Thoracic aorta (tissue), 2 donors: Measurements from ENCODE around the gene TMEM54. TPM values are rescaled to one million over a fixed set of nuclear protein-coding genes. Genes with fewer than 3 reads are reported as not detected.
A peak's percentile ranks its signal among the peaks of the same experiment; 100 is the strongest.

ENCODE experiments used
- ATAC-seq: fragments of 150-250 bp; one replicate; pipeline ENCODE4 v1.8.0; 2017; ENCODE audit warnings: low read depth; ENCODE audit not compliant: insufficient number of reproducible peaks, low FRiP score
- DNase-seq: peaks from one replicate; pipeline ENCODE4 v3.0.0-alpha.2; 2020; ENCODE audit warnings: low spot score
- H3K27ac ChIP-seq, 2 donors: fragments of 200-600 bp; sonication (generic); 1 replicate in 1 of 2; 2 replicates in 1 of 2; pipeline ENCODE4 v1.5.1; 2016; ENCODE audit warnings: mild to moderate bottlenecking in 2 of 2, moderate library complexity in 2 of 2
- H3K27me3 ChIP-seq: fragments of 200-600 bp; sonication (generic); replicated peaks from 2 replicates; pipeline ENCODE4 v1.6.0; 2016; ENCODE audit warnings: mild to moderate bottlenecking; ENCODE audit not compliant: insufficient read depth
- H3K36me3 ChIP-seq: fragments of 200-600 bp; sonication (generic); one replicate; pipeline ENCODE4 v1.5.1; 2016
- H3K4me1 ChIP-seq, 2 donors: fragments of 200-600 bp; sonication (generic); 1 replicate in 1 of 2; 2 replicates in 1 of 2; pipeline versions ENCODE4 v1.5.1 to v1.6.0; 2016; ENCODE audit warnings: low read depth in 2 of 2, mild to moderate bottlenecking in 1 of 2; ENCODE audit not compliant: control insufficient read depth in 1 of 2
- H3K4me3 ChIP-seq: fragments of 200-600 bp; sonication (generic); 2 replicates; pipeline ENCODE4 v1.5.1; 2016; ENCODE audit warnings: mild to moderate bottlenecking
- H3K9me3 ChIP-seq: fragments of 200-600 bp; sonication (generic); 2 replicates; pipeline ENCODE4 v1.5.1; 2016
- total RNA-seq, 2 donors: library from RNA; depleted of rRNA; stranded (reverse); fragments of >200 nt; gene quantifications; one replicate each; pipeline versions ENCODE4 v1.1.0 to v1.2.3, GENCODE V29; 2016
- TF ChIP-seq, protein P1 (sequence below): fragments of 200-600 bp; sonication (generic); IDR thresholded peaks from one replicate; pipeline ENCODE4 v1.5.1; 2019; ENCODE audit warnings: antibody characterized with exemption

Gene TMEM54
- total RNA-seq, 2 donors from 2014 or later: 28.1 to 56.6 TPM

GRCh38 chr1:32927441-32927840, 26.3 kb upstream of the TMEM54 start:
- Histone ChIP-seq H3K27ac (no peak overlapping the region), H3K4me1 (peaks cover 0 to 7% of the 10 kb centered on the region in 2 donors), H3K9me3 (no peaks in the 10 kb centered on the region), H3K36me3 (no peaks in the 10 kb centered on the region), H3K27me3 (no peaks in the 10 kb centered on the region), H3K4me3 (no peak overlapping the region)
- ATAC-seq: no peak
- TF ChIP-seq, protein P1, sequence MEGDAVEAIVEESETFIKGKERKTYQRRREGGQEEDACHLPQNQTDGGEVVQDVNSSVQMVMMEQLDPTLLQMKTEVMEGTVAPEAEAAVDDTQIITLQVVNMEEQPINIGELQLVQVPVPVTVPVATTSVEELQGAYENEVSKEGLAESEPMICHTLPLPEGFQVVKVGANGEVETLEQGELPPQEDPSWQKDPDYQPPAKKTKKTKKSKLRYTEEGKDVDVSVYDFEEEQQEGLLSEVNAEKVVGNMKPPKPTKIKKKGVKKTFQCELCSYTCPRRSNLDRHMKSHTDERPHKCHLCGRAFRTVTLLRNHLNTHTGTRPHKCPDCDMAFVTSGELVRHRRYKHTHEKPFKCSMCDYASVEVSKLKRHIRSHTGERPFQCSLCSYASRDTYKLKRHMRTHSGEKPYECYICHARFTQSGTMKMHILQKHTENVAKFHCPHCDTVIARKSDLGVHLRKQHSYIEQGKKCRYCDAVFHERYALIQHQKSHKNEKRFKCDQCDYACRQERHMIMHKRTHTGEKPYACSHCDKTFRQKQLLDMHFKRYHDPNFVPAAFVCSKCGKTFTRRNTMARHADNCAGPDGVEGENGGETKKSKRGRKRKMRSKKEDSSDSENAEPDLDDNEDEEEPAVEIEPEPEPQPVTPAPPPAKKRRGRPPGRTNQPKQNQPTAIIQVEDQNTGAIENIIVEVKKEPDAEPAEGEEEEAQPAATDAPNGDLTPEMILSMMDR: no peak
- no peak for DNase-seq

GRCh38 chr1:32926562-32926961, 25.4 kb upstream of the TMEM54 start:
- DNase-seq (no peak), ATAC-seq (no peak)
- Histone ChIP-seq H3K9me3 (no peaks in the 10 kb centered on the region), H3K4me3 (no peak overlapping the region), H3K27ac (no peak overlapping the region), H3K4me1 (peaks cover 0 to 7% of the 10 kb centered on the region in 2 donors), H3K36me3 (no peaks in the 10 kb centered on the region), H3K27me3 (no peaks in the 10 kb centered on the region)
- TF ChIP-seq, protein P1: no peak

DNA sequence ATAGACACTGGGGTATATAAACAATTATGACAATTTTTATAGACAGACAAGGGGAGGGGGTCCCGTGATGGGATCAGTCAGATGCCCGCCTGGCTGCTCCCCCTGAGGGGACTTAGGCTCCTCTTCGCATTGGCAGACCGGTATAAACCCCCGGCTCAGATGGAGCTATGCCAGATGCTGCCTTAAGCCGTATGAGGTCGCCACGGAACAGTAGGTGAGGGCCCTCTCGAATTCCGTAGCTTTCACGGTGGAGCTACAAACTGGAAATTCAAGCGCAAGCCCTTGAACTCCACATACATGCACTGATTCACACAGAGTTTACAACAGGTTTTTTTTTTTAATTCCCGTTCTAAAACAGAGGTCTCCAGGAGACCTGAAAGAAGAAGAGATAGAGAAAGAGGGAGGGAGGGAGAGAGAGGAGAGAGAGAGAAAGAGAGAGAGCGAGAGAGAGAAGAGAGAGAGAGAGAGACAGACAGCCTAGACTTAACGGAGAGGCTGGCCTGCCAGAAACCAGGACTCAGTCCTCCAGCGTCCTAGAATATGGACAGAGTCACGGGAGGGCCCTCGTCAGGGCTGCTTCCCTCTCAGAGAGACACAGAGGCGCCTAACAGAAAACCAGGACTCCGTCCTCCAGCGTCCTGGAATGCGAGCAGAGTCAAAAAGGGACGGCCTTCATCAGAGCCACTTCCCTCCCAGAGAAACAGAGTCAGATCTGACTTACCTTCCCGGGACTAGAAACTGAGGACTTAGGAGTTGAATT, 24.4 kb upstream of the TMEM54 start:
- Histone ChIP-seq H3K4me1 (peaks cover 0 to 16% of the 10 kb centered on the region in 2 donors), H3K9me3 (no peaks in the 10 kb centered on the region), H3K27ac (no peak overlapping the region), H3K36me3 (no peaks in the 10 kb centered on the region), H3K27me3 (no peaks in the 10 kb centered on the region), H3K4me3 (peak overlapping the region; percentile 37)
- TF ChIP-seq, protein P1: no peak
- no peak for ATAC-seq
- DNase-seq: no peak

DNA sequence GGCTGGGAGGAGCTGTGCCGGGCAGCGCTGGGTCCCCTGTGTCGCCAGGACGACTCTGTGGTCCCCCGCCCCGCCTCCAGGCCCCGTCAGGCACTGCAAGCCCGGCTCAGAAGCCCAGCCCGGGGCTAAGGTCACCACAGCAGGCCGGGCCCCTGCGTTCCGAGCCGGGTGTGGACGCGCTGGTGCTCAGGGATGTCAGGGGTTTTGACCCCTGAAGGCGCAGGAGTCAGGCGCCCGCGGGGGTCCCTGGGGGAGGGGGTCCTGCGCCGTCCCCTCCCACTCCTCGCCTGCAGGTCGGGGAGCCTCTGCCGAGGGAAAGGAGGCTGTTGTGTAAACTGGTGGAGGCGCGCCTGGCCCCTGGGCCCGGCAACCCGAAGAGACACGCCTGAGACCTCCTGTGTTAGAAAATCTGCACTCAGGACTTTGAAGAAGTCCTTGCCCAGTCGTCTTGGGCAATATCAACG, 23.7 kb upstream of the TMEM54 start:
- TF ChIP-seq, protein P1: no peak
- no peak for ATAC-seq
- DNase-seq: no peak
- H3K27me3 ChIP-seq: no peaks in the 10 kb centered on the region
- no peaks in the 10 kb centered on the region for H3K9me3 ChIP-seq
- H3K4me3 ChIP-seq: no peak overlapping the region
- H3K36me3 ChIP-seq: no peaks in the 10 kb centered on the region
- no peak overlapping the region for H3K27ac ChIP-seq
- peaks cover 0 to 19% of the 10 kb centered on the region in 2 donors for H3K4me1 ChIP-seq

GRCh38 chr1:32920833-32921232, 19.6 kb upstream of the TMEM54 start:
- Histone ChIP-seq H3K9me3 (no peaks in the 10 kb centered on the region), H3K4me1 (peaks cover 0 to 19% of the 10 kb centered on the region in 2 donors), H3K4me3 (no peak overlapping the region), H3K36me3 (no peaks in the 10 kb centered on the region), H3K27ac (no peak overlapping the region), H3K27me3 (no peaks in the 10 kb centered on the region)
- TF ChIP-seq, protein P1: no peak
- DNase-seq: peak; percentile 67
- ATAC-seq: peak; percentile 79
